GM10266 (cell line): ENCODE data around the gene CXCR6.

Source experiments
- DNase-seq: peaks from one replicate; pipeline ENCODE4 v3.0.0; 2012; ENCODE audit errors: extremely low spot score
- CTCF ChIP-seq: IDR thresholded peaks from 2 replicates; pipeline ENCODE4 v1.5.1; 2012; ENCODE audit warnings: mild to moderate bottlenecking, low read depth; ENCODE audit not compliant: control insufficient read depth, insufficient read depth; ENCODE audit errors: missing control alignments

CXCR6 gene

GRCh38 chr3:45942051-45942825, 1.0 kb upstream of the CXCR6 start:
- DNase-seq, result no peak
- no peak for TF ChIP-seq CTCF

- no peak for TF ChIP-seq CTCF
- DNase-seq, result no peak
Measured at GRCh38 chr3:45944830-45945620, 1.8 kb downstream of the CXCR6 start.

GRCh38 chr3:45946307-45946706, 3.0 kb downstream of the CXCR6 start:
- no peak for TF ChIP-seq CTCF

GRCh38 chr3:45946875-45947274, 3.6 kb downstream of the CXCR6 start:
- DNase-seq, result no peak
- TF ChIP-seq CTCF, result no peak

More at GRCh38 chr3:45946307-45946706, 3.0 kb downstream of the CXCR6 start:
- DNase-seq, result no peak

- DNase-seq, result no peak
- no peak for TF ChIP-seq CTCF
Measured at GRCh38 chr3:45947361-45947760, 4.1 kb downstream of the CXCR6 start.

- TF ChIP-seq CTCF, result no peak
- DNase-seq, result no peak
Measured at GRCh38 chr3:45948311-45948781, 5.1 kb downstream of the CXCR6 start.

- no peak for TF ChIP-seq CTCF
- no peak for DNase-seq
Measured at GRCh38 chr3:45948881-45949280, 5.6 kb downstream of the CXCR6 start.
